Stimulated activated CD8-positive, alpha-beta memory T cell treated with anti-CD3 and anti-CD28 coated beads, Interleukin-12 subunit alpha, Interleukin-12 subunit beta, amount 100 ng/mL, for 24 hours (primary cell): ENCODE results near the gene TOPBP1.
"Not testable (repeated sequence)": the region's sequence is repeated elsewhere in the genome, so short reads cannot be mapped to it uniquely, and the experiment has no call there.

Source experiments
- DNase-seq: peaks from one replicate; pipeline ENCODE4 v3.0.0-alpha.2; 2020; ENCODE audit errors: extremely low read depth

The TOPBP1 gene

GRCh38 chr3:133570937-133571320 is 90.8 kb downstream of the TOPBP1 start:
- DNase-seq: no peak

- no peak for DNase-seq
Measured at GRCh38 chr3:133570139-133570936, 91.4 kb downstream of the TOPBP1 start.

DNA sequence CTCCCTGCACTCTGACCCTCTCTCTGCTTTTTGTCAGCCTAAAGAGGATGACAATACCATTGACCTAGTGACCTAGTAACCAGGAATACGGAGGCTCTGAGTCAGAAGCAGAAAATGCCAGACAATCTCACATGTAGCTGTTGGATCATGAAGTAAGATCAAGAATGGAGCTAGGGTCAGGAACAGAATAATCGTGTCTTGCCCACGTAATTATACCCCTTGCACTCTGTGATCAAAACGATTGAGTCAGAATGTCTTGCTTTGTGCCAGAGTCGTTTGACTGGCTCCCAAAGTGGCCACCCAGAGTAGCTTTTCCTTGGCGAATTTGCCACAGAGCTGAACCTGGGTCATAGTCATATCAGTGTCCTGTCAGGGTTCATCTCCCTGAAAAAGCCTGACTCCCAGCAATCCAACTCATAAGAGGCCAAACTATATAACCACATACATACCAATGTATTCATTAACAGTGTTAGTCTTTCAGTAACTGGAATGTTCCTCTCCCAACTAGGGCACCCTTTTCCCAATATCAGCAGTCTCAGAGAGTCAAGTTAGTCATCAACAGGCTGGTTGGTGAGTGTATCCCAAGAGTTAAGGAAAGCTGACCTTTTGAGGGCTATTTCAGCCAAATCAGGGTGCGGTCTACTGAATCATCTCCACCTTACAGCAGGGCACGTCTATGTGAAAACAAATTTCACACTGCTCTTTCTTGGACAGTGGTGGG is 93.3 kb downstream of the TOPBP1 start:
- no peak for DNase-seq

- no peak for DNase-seq
Measured at GRCh38 chr3:133563816-133564215, 97.9 kb downstream of the TOPBP1 start.

GRCh38 chr3:133563186-133563591 is 98.6 kb downstream of the TOPBP1 start:
- no peak for DNase-seq

DNA sequence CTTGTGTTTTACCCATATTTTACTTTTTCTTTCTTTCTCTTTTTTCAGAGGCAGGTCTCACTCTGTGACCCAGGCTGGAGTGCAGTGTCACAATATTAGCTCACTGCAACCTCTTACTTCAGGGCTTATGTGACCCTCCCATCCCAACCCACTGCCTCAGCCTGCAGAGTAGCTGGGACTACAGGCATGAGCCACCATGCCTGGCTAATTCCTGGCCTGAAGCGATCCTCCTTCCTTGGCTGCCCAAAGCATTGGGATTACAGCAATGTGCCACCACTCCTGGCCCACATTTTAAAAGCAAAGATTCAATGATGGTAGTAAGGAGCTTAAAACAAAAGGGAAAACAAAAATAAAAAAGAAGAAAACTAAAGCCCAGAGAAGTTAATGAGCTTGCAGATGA is 99.4 kb downstream of the TOPBP1 start:
- DNase-seq: no peak

GRCh38 chr3:133561679-133562078 is 100.1 kb downstream of the TOPBP1 start:
- no peak for DNase-seq

DNA sequence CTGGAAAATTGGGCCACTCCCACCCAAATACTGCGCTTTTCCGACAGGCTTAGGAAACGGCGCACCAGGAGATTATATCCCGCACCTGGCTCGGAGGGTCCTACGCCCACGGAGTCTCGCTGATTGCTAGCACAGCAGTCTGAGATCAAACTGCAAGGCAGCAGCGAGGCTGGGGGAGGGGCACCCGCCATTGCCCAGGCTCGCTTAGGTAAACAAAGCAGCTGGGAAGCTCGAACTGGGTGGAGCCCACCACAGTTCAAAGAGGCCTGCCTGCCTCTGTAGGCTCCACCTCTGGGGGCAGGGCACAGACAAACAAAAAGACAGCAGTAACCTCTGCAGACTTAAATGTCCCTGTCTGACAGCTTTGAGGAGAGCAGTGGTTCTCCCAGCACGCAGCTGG is 110.2 kb downstream of the TOPBP1 start:
- DNase-seq: not testable (repeated sequence)
